ENCODE measurements around the gene POC1B.

GRCh38 chr12:89450907-89451306, 74.9 kb downstream of the POC1B start:
- TF ChIP-seq POLR2A (IDR thresholded peaks at IDR 0.05) (no peak), CTCF (IDR thresholded peaks at IDR 0.05) (no peak)

All from body of pancreas (tissue), 4 donors.